ENCODE measurements around the gene GABARAP. TPM values are rescaled to one million over a fixed set of nuclear protein-coding genes. Genes with fewer than 3 reads are reported as not detected.

The GABARAP gene
- polyA plus RNA-seq, 1 experiment: 984 TPM

DNA sequence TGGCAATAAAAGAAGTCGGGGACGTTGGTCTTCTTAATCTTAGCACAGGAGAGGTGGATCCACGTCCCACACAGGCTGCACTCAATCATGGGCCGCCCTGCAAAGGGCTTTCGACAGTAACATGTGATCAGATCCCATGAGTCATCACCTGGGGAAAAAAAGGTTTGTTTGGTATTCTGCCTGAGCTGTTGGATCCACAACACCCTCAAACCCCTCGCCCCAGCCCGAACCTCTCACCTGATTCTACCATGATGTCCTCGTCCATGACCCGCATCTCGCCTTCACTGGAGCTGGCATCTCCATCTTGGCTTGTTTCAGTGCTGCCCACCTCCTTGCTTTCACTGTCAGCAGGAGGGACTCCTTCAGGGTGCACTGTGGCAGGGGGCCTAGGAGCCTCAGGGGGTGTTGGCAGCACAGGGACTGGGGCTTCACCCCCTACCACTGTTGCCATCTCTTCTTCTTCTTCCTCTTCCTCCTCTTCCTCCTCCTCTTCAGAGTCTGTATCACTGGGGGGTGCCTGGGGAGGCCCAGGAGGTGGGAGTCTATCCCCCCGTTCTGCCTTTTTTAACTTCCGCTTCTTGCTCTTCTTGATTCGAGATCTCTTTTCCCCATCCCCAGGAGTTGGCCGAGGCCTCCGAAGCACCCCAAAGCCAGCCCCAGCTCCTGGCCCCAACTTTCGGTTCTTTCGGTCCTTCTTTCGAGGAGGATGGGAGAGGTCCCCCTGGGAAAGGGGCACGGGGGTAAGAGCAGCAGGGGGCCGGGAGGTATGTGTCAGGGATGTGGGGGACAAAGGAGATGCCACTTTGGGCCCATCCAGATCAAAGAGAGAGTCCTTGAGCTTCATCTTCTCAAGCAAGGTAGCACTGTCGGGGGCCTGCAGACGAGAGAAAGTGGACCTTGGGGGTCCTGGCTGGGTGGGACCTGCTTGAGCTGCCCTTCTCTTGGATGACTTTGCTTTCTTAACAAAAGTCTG lies 6.3 kb downstream of the GABARAP start:
- no peak overlapping the region for H3K4me3 ChIP-seq (ENCODE audit: low read depth, low read length)
- peak overlapping the region; percentile 57 for H3K27ac ChIP-seq (ENCODE audit: low read depth, low read length)
- TF ChIP-seq, protein P1, sequence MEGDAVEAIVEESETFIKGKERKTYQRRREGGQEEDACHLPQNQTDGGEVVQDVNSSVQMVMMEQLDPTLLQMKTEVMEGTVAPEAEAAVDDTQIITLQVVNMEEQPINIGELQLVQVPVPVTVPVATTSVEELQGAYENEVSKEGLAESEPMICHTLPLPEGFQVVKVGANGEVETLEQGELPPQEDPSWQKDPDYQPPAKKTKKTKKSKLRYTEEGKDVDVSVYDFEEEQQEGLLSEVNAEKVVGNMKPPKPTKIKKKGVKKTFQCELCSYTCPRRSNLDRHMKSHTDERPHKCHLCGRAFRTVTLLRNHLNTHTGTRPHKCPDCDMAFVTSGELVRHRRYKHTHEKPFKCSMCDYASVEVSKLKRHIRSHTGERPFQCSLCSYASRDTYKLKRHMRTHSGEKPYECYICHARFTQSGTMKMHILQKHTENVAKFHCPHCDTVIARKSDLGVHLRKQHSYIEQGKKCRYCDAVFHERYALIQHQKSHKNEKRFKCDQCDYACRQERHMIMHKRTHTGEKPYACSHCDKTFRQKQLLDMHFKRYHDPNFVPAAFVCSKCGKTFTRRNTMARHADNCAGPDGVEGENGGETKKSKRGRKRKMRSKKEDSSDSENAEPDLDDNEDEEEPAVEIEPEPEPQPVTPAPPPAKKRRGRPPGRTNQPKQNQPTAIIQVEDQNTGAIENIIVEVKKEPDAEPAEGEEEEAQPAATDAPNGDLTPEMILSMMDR (IDR thresholded peaks at IDR 0.05; ENCODE audit: low read depth, low read length): no peak
- DNase-seq (ENCODE audit: low read depth, low spot score): no peak
- ChIA-PET CTCF (interaction anchor here (1.2 kb wide), 1 partner anchor 16 kb away, joined by 4 read pairs; no protein-coding TSS in a partner anchor), POLR2A (interaction anchor here (5.7 kb wide), 1 partner anchor 15 kb away, joined by 42 read pairs; the partner anchor contains the start of genes ACADVL and DLG4)
- no peaks in the 10 kb centered on the region; the same call in 1 of the 2 replicates for H3K9me3 ChIP-seq (ENCODE audit: control insufficient read depth, insufficient read depth, low read length)
- no peaks in the 10 kb centered on the region for H3K27me3 ChIP-seq (ENCODE audit: control insufficient read depth, insufficient read depth, low read length)

DNA sequence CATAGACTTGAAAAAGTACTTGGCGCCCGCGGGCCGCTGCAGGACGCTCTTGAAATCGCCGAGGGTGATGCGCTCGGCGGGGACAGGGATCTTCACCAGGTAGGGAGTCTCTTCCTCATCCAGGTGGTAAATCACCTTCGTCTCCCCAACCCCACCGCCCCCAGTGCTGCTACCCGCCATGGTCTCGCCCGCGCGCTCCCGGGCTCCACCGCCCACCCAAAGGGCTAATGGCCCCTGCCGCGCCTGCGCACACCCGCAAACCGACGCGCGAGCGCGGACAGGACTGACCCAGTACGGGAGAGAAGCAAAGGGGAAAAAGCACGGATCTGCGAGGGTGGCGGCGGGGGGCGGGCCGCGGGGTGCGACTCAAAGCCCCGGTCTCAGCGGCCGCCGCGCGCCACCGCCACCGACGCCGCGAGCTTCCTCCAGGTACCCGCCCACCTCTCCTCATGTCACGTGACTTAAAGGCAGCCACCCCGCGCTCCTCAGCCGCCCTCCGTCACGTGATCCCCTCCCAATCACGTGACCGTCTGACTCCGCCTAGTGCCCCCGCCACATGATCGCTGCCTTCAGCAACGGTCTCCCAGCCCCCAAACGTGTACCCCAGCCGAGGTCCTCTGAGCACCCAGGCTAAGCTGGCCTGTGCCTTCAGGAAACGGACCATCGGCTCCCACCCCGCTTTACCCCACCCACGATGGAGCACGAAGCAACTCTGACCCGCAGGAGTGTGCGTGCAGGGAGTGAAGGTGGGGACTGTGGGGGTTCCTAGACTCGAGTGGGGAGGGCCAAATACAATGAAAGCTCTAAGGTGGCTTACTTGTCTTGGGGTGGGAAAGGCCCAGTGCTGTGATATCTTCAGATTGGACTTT lies 7.9 kb downstream of the GABARAP start, which contains the start of gene DVL2:
Gene DVL2, minus strand, starts transcription at position 435 of the 869 bp plus-strand sequence. Its CDS starts 255 bp downstream, at position 180.
- TF ChIP-seq, protein P1 (IDR thresholded peaks at IDR 0.05; ENCODE audit: low read depth, low read length): no peak
- peak within 1 kb of the TSS; percentile 73 for H3K27ac ChIP-seq (ENCODE audit: low read depth, low read length)
- H3K27me3 ChIP-seq (ENCODE audit: control insufficient read depth, insufficient read depth, low read length): no peaks in the 10 kb centered on the region
- ChIA-PET CTCF (no interaction called here), POLR2A (interaction anchor here (0.6 to 5.7 kb wide), 9 partner anchors 8 to 451 kb away, joined by 3 to 42 read pairs (median 3); partner anchors contain the start of genes ACADVL, CTDNEP1, DLG4 and TMEM256)
- H3K9me3 ChIP-seq (ENCODE audit: control insufficient read depth, insufficient read depth, low read length): no peaks in the 10 kb centered on the region; the same call in 1 of the 2 replicates
- DNase-seq (ENCODE audit: low read depth, low spot score): peak; percentile 87
- H3K4me3 ChIP-seq (ENCODE audit: low read depth, low read length): peak within 1 kb of the TSS; percentile 88

DNA sequence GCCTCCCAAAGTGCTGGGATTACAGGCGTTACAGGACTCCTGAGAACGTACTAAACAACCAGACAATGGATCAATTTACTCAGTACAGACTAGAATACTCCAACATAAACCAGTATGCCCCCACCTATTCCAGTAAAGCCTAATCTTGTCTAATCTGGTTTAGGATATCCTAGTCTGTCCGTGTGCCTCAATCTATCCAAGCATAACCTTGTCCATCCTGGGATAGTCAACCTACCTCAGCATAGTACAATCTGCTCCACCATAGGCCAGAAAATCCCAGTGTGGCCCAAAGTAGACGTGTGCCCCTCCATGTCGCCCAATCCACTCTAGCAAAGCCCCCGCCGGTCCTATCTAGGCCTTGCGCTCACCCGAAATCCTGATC lies 8.6 kb downstream of the GABARAP start:
- ChIA-PET CTCF (no interaction called here), POLR2A (interaction anchor here (0.6 to 5.7 kb wide), 7 partner anchors 9 to 452 kb away, joined by 3 to 42 read pairs (median 3); partner anchors contain the start of genes ACADVL, CTDNEP1, DLG4 and TMEM256)
- Histone ChIP-seq H3K27me3 (ENCODE audit: control insufficient read depth, insufficient read depth, low read length) (no peaks in the 10 kb centered on the region), H3K9me3 (ENCODE audit: control insufficient read depth, insufficient read depth, low read length) (no peaks in the 10 kb centered on the region; the same call in 1 of the 2 replicates), H3K27ac (ENCODE audit: low read depth, low read length) (peak overlapping the region; percentile 73), H3K4me3 (ENCODE audit: low read depth, low read length) (peak overlapping the region; percentile 88)
- DNase-seq (ENCODE audit: low read depth, low spot score): no peak
- TF ChIP-seq, protein P1 (IDR thresholded peaks at IDR 0.05; ENCODE audit: low read depth, low read length): no peak

DNA sequence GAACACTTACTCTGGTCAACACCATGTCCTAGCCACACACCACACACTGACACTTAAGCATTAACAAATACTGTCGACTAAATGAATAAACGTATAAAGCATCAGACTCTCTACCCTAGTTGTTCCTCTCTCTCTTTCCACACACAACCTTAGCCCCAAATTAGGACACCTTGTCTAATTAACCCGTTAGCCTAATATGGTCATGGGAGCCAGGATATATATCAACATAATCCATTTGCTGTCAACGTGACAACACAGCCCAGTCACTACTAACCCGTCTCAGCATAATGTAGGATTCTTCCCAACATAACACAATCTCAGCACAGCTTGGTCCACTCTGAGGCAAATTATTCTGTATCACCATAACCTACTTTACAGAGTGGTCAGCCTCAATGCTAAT lies 10.1 kb downstream of the GABARAP start:
- ChIA-PET CTCF (interaction anchor here (1.3 to 1.5 kb wide), 2 partner anchors 11 to 186 kb away, joined by 4 to 7 read pairs; no protein-coding TSS in a partner anchor), POLR2A (interaction anchor here (5.7 kb wide), 1 partner anchor 12 kb away, joined by 42 read pairs; the partner anchor contains the start of genes ACADVL and DLG4)
- H3K4me3 ChIP-seq (ENCODE audit: low read depth, low read length): peak overlapping the region; percentile 88
- H3K27ac ChIP-seq (ENCODE audit: low read depth, low read length): no peak overlapping the region
- no peaks in the 10 kb centered on the region; the same call in 1 of the 2 replicates for H3K9me3 ChIP-seq (ENCODE audit: control insufficient read depth, insufficient read depth, low read length)
- TF ChIP-seq, protein P1 (IDR thresholded peaks at IDR 0.05; ENCODE audit: low read depth, low read length): no peak
- no peaks in the 10 kb centered on the region for H3K27me3 ChIP-seq (ENCODE audit: control insufficient read depth, insufficient read depth, low read length)
- no peak for DNase-seq (ENCODE audit: low read depth, low spot score)
